GM21529 (cell line): ENCODE results near the gene PISD.

Source experiments
- ATAC-seq: cut with Tn5 transposase; IDR thresholded peaks from one replicate; pipeline ENCODE4 v1.9.1; 2021; ENCODE audit not compliant: unreplicated experiment

Gene PISD

DNA sequence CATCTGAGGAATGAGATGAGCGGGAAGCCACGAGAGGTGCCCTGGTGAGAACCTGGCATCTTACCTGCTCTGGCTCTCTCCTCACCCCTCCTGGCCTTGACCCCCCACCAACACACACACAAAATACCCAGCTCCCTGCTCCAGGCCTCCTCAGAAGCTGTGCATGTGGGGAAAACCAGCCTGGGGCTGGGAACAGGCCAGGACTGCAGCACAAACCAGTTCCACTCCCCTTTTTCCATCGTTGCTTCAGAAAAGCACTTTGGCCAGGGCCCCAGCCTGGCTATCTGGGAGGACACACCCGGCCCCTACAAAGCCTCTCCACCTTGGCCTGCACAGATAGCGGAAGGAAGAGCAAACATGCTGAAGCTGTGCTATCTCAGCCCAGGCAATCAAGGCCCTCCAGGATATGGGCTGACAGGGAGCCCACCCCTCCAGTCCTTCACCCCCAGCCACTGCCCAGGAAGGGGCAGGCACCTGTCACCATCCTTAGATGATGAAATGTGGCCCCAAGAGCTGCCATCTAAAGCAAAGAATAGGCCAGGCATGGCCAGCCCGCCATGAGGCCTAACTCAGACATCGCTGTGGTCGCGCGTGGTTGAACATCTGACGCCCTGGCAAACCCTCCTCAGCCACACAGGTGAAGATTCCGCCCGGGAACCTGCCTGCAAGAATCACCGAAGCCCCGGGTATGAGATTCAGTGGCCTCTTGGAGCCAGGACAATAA is 35.4 kb downstream of the PISD start:
- no peak for ATAC-seq

DNA sequence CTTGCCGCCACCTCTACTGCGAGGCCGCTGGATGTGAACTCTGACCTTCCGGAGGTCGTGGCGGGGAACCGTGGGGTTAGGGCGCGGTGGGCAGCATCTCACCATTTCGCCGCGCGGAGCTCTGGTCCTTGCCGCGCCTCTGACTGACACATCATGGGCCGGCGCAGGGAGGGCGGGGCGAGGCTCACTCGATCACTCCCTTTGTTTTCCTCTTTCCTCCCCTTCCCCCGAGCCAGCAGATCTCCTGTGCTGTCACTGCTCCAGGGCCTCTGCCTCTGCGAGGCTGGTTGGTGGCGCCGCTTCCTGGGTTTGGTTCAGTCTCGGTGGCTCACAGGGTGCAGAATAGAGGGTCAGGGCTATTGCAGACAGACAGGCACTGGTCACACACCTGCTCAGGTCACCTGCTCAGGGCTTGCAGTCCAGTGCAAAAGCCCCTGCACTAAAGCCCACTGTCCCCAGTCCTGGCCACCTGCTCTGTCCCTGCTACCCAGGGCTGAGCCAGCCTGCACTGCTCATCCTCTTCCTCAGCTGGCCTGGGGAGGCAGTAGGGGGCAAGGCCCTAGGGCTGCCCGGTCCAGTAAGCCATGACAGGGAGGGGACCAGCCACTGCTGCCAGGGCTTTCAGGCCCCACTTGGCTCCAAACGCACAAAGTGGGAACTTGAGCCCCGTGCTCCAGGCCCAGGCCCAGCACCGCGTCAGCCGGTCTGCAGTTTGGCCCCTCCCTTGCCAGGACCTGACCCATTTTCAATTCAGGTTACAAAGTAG is 36.2 kb downstream of the PISD start:
- no peak for ATAC-seq

DNA sequence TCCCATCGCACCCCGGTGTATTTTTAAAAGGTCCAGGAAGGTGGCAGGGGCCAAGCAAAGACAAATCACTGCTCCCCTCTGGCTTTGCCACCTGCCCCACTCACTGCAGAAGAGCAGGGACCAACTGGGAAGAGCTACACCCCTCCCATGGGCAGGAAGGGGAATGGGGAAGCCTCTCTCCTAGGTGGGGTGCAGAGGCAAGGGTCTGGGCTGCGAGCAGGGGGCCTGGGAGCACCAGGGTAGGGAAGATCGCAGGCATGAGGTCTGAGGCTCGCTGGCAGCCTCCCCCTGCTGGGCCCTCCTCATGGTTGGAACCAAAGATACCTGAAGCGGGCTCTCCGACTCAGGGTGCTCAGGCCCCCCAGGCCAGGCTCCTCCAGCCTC is 36.8 kb downstream of the PISD start:
- ATAC-seq, result no peak

DNA sequence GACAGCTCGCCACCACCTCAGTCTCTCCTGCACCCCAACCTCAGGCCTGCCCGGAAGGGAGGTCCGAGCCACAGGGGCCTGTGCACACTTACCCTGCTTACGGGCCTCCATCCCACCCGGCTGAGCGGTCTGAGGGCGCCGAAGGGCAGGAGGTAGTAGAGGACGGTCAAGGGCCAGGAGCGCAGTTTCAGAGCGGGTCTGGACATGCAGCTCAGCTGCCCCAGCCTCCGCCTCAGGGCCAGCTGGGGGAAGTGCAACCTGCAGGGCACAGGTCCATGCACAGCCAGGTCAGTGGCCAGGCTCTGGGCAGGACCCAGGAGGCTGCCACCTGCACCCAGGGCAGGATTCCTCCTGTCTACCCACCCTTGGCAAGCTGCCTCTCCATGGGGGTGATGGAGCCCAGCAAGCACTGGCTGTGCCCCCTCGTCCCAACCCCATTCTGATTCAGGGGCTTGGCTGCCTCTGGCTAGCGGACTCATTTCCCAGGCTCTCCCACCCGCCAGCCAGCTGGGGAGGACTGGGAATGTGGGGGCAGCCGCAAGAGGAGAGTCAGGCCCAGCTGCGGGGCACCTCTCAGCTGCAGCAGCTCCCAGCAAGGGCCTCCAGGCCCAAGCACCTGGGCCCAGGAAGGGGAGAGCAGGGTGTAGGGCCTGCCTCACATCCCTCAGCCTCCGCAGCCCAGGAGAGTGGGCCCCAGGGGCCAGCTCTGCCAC is 38.3 kb downstream of the PISD start:
- no peak for ATAC-seq

DNA sequence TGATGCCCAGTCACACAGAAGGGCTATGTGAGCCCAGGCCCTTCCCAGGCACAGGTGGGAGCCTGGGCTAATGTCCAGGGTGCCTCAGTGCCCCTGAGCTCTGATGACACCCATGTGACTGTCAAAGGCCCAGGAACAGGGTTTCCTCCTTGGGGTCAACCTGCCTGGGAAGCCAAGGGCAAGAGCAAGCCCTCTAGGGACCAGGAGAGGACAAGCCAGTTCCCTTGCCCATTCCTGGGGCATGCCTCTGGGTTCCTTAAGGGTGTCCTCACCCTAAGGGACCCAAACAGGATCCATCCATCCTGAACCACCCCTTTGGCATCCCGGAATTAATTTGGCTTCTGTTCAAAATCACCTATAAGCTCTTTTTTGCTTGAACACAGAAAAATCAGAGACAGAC is 39.0 kb downstream of the PISD start:
- ATAC-seq, result no peak

DNA sequence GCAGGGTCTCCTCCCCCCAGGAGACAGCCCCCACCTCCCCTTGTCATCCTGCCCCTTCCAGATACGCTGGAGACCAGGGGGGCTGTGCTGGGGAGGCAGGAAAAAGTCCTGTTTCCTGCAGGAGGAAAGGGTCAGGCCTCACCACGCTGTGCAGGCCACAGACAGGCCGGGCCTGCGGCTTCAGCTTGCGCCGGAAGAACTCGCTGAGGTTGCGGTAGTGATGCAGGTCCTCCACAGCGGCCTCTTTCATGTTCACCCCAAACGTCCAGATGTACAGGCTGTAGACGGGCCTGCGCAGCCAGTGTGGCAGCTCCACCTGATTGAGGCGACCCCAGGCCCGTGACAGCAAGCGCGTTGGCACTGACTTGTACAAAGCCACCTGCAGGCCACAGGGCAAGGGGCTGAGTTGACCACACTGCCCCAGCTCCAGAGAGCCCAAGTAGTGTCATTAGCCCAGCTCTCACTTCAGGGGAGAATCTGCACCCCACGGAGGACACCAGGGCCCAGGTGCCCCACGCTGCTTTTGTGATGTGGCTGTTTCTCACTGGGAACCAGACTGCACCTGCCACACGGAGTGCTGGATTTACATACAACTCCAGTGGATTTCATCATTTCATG is 40.4 kb downstream of the PISD start:
- ATAC-seq, result no peak

DNA sequence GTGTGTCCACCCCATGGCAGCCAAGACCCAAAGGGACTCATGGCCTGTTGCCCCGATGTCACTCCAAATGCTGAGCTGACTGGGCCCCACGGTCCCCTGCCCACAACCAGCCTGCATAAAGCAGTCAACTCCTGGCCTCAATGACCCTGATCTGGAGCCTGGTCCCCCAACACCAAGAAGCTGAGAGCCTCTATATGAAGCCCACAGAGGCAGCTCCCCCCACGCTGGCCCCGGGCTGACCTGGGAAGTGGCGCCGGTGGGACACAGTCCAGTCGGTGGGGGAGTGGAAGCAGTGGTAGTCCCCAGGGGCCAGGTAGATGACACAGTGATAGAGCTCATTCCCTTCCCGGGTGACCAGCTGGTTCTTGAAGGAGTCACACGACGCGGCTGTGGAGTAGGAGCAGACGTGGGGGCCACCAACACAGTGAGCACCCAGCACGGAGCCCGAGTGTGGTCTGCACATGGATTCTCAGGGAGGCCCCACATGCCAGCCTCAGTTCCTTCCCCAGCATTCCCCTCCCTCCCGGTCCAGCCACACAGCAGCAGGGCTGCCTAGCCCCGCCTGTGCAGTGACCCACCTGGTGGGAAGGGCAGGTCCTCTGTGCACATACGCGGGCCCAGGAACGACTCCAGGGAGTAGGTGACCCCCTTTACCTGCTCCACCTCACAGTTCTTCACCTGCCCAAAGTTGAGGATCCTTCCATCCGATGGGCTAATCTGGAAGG is 41.1 kb downstream of the PISD start:
- ATAC-seq, result no peak

DNA sequence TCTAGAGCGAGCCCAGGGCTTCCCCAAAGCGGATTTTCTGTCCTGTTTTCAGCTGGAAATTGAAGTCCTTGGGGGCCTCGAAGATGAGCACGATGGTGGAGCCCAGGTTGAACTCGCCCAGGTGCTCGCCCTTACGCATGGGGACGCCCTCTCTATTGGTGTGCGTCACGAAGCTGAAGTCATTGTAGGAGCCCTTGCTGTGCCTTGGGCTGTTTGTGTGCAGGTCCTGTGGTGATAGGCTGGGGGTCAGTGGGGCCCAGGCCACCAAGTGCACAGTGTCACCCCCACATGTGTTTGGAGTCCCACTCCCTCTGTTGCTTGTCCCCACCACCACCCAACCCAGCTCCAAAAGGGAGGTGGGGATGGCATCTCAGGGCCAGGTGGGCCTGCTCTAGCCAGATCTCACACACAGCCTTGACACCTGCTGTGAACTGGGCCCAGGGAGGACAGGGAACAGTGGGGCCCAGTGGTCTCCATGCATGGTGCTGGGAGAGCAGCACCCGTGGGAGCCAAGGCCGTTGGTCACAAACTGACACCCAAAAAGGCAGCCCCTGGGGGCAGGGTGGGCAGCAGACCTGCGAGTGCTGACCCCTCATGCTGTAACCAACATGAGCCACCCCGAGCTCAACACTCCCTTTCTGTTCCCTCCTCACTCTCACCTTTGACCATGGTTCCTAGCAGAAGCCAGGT is 42.3 kb downstream of the PISD start:
- no peak for ATAC-seq

DNA sequence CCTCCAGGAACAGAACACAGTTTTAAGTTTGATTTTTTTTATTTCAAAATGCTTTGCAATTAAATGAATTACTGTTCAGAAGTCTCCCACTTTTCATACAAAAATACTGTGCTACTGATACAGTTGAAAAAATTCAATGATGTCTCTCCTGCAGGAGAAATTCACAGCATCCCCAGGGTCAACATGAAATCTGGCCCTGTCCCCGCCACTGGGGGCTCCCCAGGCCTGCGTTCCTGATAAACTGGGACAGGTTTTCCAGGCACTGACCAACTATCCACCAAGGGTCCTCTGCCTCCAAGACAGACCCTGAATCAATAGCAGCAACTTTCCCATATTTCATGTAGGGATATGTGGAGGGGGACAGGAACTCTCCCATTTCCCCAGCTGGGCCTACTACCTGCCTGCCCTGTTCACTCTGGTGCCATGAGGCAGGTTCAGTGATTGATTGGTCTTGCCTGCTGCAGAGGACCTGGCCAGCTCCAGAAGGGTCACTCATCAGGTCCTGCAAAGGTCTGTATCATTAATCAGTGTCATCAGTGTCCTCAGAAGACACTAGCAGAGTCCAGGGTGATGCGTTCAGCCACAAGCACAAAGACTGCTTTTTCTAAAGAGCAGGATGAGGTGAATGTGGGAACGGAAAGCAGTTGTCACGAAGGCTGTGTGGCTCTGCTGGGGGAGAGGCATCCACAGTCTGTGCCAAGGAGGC is 43.4 kb downstream of the PISD start:
- no peak for ATAC-seq

DNA sequence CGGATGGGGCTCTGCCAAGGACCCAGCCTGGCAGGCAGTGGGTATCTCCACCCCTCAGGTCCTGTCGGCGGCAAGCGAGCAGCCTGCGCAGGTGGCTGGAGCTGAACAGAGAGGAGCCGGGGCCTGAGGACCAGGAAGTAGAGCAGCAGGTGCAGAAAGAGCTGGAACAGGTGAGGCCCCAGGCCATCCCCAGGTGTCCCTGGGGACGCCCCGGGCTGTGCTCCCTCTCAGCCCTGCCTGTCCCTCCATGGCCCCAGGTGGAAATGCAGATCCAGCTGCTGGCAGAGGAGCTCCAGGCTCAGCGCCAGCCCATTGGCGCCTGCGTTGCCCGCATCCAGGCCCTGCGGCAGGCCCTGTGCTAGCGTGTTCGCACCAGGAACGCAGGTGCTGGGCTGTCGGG is 44.0 kb downstream of the PISD start:
- ATAC-seq, result no peak

DNA sequence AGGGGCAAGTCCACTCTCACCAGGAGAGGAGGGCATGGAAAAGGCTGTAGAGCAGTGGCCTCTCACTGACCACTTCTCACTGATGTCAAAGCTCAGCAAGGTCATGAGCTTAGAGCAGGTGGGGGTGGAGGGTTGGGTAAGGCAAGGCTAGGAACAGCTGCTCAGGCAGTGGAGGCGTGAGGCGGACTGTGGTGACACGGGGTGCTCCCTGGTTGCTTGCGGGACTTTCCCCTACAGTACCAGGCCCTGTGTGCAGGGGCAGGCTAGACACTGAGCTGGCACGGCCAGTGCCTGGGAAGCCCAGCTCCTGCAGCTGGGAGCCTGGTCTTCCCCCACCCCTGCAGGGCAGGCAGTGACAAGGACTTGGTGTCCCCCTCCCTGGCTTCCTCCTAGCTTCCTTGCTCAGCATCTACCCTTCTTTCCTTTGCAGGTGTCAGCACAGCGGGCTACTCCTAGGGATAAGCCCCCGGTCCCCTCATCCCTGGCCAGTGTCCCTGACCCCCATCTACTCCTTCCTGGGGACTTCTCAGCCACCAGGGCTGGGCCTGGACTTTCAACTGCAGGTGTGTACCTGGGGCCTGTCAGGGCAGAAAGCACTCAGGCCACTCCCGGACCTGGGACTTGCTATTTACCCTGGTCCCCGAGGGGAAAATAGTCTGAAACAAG is 45.6 kb downstream of the PISD start:
- ATAC-seq, result peak; percentile 77

DNA sequence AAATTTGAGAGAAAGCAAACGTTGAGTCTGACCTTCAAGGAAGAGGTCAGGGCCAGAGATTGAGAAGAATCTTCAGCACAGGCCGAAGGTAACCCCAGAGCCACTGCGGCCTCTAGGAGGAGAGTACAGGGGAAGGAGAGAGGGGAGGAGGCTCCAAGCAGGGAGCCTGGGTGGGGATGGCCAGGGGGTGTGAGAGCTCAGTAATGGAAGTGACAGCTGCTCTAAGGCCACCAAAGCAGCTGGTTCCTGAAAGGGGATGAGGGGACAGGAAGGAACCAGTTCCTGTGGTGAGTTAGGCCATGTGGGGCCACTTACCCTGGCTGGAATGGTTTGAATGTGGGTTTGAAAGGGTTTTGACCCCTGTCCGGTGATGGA is 46.1 kb downstream of the PISD start:
- ATAC-seq, result peak; percentile 44

DNA sequence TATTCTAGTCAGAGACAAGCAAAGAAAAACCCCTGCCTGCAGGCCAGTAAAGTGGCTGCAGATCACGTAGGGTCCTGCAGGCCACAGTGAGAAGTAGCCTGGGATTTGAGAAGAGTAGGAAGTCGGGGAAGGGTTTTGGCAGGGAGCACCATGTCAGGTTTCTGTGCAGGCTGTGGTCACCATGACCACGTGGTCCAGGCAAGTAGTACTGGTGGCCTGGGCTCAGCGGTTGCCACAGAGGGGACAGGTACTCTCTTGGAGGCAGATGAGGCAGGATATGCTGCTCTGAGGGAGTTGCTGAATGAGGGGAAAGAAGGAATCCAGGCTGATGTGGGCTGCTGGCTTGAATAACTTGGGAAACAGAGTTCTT is 46.5 kb downstream of the PISD start:
- ATAC-seq, result no peak

DNA sequence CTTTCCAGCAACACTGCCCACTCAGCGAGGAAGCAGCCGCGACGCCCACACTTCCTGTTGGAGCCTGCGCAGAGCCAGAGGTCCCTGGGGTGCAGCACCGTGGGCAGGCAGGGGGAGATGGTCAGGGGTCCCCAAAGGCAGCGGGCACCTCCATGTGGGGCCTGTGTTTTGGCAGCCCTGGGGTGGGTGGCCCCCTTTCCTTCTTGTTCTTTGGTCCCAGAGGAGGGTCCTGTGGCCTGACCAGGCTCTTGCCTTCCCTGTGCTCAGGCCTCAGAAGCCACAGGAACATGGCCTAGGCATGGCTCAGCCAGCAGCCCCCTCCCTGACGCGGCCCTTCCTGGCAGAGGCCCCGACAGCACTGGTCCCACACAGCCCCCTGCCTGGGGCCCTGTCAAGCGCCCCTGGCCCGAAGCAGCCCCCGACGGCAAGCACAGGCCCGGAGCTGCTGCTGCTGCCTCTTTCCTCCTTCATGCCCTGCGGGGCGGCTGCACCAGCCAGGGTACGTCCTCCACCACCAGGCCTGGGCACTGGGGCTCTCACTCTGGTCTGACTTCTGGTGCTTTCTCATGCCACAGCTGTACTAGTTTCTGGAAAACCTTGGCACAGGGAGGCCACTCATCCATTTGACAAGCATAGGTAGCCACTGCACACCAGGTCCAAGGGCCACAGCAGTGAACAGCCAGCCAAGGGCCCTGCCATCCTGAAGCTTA is 47.1 kb downstream of the PISD start:
- no peak for ATAC-seq

DNA sequence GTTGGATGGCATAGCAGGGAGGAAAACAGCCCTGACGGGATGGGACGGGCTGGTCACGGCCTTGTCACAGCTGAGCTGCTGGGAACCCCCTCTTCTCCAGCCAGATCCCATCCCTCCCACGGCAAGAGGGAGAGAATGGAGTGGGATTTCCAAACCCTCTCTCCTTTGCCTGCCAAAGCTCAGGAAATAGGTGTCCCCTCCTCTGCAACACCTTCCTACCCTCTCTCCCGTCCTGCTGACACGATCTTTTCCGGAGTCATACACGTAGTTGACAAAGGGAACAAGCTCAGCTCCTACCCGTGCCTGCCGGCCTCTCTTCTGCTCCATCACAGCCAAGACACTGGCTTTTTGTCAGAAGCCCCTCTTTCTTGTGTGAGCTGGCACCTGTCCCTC is 48.1 kb downstream of the PISD start:
- ATAC-seq, result no peak

DNA sequence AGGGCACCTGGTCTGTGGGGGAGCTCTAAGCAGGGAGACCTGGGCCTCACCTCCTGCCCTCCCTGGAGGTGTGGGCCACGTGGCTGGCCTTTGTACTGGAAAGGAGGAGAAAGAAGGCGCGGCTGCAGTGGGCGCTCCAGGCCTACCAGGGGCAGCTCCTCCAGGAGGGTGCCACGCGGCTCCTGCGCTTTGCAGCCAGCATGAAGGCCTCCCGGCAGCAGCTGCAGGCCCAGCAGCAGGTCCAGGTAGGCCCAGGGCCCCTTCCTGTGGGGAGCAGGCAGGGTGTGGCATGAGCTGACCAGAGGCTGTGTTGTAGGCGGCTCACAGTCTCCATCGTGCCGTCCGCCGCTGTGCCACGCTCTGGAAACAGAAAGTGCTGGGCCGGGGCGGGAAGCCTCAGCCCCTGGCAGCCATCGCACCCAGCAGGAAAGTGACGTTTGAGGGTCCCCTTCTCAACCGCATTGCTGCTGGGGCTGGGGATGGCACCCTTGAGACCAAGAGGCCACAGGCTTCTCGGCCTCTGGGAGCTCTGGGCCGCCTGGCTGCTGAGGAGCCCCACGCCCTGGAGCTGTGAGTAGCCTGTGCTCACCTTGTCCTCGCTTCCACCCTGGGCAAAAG is 48.6 kb downstream of the PISD start:
- ATAC-seq, result no peak

DNA sequence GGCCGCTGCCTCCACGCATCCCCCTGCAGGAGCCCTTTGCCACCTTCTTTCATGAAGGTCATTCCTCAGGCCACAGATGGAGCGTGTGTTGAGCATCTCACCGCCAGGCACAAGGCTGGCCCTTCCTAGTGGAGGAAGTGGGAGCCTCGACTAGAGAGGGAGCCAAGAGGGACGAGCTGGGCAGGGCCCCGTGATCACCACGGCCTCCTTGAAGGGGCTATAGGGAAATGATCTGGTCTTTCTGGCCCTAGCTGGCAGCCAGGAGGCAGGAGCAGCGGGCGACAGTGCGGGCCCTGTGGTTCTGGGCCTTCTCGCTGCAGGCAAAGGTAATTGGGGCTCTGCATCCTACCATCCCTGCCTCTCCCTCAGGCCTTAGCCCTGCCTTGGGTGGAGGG is 49.1 kb downstream of the PISD start:
- ATAC-seq, result no peak

DNA sequence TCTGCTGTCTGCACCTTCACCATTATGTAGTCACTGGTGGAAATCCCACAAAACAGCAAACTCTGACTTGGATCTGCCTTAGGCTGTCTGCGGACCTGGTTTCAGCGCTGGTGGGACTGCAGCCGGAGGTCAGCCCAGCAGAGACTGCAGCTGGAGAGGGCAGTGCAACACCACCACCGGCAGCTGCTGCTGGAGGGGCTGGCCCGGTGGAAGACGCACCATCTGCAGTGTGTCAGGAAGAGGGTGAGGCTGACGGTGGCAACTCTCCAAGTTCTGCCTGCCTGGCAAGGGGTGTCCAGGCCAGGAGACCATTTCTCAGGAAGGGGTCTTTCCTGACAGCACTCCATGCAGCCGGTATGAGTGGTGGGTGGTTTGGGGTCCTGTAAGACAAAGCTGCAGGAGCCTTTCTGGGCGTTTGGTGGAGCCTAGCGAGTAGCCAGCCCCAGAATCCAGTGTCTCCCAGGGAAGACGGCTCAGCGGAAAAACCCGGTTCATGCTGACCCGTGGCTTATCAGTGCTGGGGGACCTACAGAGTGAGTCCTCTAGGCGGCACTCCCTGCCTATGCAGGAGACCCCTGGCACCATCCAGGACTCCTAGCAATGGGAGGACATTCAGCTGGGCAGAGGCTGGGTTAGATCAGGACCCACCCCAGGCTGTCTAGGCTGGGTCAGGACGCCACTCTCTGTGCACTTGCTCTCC is 50.8 kb downstream of the PISD start:
- ATAC-seq, result no peak
